Measurements from ENCODE around the gene SYVN1.
"Not testable (repeated sequence)": the region's sequence is repeated elsewhere in the genome, so short reads cannot be mapped to it uniquely, and the experiment has no call there.

The SYVN1 gene

DNA sequence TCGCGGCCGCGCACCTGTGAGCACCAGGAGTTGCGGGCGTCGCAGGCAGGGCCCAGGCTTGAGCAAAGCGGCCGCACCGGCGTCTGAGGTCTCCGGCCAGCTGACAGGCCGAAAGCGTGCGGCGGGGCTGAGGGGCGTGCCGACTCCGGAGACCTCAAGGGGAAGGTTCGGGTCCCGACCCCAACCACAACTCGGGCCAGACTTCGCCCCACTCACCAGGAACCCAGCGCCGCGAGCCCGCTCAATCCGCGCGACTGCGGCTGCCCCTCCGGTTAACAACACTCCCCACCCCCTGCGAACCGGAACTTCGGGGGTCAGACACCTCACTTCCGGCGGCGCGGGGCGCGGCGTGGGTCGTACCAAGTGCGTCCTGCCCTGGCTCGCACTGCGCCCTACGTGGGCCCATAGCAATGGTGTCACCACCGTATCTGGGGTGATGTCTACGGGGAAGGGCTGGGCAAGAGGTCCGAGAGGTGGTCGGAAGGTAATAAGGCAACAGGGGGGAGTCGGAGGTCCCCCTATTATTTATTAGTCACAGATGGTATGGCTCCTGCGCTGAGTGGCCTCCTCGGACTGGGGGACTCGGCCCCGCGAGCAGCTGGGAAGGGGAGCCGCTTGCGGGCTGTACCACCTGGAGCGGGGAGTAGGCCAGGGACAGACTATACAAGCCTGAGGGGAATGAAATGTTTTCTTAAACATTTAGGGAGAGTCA, at the start of gene SYVN1:
Gene SYVN1, minus strand, starts transcription at position 280 of the 712 bp plus-strand sequence. CDS start 918 bp downstream, outside the sequence.
- peak; percentile 81 for DNase-seq

DNA sequence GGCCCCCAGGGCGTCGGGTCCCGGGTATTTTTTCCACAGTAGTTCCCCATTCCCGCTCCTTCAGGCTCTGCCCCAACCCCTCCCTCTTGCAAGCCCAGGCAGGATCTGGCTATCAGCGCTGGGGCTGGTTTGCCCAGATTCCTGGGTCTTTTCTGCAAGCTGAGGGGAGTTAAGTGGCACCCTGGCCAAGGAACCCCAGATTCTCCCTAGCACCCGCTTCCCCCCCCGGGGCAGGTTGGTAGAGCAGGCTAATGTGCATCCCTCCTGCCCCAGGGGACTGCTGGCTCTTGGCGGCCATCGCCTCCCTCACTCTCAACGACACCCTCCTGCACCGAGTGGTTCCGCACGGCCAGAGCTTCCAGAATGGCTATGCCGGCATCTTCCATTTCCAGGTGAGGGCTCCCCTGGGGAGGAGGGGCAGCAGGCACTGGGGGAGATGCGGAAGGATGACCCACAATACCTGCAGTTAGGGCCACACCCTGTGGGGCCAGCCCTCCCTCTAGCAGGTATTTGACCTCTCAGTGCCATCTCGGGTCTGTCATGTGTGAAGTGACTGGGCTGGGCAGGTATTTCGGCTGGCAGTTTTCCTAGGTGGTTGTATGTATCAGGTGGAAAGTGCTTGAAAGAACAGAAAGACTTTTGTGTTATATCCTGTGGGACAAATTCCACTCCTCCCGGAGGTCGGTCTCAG, 49.0 kb upstream of the SYVN1 start:
- DNase-seq = no peak

DNA sequence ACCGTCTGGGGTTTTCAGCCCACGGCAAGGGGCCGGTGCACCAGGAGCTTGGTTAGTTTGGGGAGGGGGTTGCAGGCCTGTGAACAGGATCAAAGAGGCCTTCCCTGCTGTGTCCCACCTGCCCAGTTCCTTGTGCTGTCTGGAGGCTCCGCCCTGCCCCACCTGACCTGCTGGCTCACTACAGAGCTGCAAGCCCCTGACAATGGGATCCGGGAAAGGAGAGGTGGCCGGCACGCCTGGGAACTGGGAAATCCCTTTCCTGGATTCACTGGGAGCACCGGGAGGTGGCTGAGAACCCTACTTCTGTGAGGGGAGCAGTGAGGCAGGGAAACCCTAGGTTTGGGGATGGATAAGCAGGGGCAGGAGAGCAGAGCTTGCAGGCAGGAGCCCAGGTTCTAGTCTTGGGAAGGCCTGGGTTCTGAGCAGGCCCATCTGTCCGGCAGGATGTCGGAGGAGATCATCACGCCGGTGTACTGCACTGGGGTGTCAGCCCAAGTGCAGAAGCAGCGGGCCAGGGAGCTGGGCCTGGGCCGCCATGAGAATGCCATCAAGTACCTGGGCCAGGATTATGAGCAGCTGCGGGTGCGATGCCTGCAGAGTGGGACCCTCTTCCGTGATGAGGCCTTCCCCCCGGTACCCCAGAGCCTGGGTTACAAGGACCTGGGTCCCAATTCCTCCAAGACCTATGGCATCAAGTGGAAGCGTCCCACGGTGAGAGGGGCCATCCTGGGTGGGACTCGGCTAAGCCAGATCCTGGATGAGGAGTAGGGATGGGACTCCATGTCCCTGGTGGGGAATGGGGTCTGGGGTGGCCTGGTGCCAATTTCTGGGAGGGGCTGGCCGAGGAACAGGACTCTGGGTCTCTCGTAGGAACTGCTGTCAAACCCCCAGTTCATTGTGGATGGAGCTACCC, 48.2 kb upstream of the SYVN1 start:
- DNase-seq = no peak

DNA sequence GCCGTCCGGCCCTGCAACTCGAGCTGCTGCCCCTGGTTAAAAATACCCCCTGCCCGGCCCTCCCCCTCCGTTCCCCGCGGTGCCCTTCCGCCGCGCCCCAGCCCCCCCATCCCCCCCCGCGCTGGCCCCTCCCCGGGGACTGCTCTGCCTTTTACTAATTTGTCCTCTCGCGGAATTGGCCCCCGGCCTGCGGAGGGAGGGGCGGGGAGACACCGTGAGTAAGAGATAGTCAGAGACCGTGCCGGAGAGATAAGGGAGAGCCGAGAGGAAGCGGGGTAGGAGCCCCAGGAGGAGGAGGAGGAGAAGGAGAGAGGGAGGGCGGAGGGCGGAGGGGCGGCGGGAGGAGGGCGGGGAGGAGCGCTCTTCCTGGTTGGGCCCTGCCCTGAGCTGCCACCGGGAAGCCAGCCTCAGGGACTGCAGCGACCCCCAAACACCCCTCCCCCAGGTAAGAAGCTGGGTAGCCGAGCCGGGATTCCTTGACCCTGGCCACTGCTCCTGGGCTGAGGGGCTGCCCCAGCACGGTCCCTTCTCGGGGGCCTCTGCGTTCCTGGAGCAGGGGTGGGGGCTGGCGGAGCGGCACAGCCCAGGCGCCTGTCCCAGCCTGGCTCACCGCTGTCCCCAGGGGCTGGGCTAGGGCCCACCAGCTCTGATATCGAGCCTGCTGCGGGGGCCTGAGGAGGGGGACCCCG, 47.4 kb upstream of the SYVN1 start, which contains the start of gene CAPN1:
Gene CAPN1, plus strand, starts transcription at position 360 of the 689 bp plus-strand sequence. CDS start 774 bp downstream, outside the sequence.
- no peak for DNase-seq

DNA sequence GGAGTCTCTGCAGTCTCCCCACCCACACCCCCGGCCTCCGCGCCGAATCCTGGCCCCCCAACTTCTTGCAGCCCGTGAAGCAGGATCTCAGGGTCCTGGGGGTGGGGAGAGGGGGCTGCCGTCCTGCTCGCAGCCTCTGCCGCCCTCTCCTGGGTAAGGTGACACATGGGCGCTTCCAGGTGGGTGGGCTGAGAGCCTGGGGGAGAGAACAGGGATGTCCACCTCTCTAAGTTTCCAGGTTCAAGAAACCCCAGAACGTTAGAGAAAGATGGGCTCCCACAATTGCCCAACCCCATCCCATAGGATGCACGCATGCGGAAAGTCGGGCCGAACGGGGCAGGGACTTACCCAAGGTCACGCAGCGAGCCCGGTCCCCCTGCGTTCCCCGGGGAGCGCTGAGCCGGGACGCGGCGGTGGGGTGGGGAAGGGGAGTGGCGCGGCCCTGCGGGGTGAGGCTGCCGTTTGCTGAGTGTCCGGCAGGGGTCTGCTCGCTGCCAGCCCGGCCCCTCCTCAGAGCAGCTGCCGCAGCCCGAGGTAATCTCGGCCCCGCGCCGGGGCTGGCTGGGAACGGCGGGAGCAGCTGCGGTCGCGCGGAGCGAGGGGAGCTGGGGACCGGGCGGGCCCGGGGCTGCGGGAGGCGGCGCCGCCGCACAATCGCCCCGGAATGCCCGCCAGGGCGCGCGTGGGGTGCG, 46.7 kb upstream of the SYVN1 start:
- peak; percentile 10 for DNase-seq

DNA sequence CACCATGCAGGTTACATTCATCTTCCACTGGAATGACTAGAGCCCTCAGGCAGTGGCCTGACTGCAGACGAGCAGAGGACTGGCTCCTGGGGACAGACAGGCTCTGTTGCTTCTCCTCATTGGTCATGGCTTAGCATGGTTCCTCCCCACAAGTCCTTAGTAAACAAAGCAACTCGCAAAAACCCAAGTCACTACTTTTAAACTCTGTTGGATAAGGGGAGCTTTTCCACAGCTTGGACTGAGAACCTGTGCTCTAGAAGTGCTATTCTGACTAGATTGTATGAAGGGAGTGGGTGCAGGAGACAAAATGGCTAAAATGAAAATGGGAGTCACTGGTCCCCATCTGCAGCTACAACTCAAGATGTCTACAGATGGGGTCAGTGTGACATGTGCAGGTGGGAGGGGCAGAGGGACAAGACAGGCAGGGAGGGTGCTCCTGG, 40.3 kb upstream of the SYVN1 start:
- not testable (repeated sequence) for DNase-seq

DNA sequence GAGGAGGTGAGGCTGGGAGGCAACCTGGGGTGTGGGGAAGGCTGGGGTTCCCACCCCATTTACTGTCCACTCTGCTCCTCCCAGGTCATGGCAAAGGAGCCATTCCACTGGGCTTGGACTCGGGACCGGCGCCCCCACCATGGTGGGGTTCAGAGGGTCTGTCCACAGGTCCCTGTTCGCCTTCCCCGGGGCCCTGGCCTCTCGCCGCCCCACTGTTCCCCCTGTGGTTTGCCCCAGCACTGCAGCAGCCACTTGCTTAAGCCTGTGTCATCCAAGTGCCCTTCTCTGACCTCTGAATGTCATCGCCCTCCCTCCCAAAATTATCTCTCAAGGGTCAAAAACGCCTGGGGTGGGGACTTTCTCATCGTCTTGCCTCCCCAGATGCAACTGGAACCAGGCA, 38.3 kb upstream of the SYVN1 start:
- DNase-seq = no peak

DNA sequence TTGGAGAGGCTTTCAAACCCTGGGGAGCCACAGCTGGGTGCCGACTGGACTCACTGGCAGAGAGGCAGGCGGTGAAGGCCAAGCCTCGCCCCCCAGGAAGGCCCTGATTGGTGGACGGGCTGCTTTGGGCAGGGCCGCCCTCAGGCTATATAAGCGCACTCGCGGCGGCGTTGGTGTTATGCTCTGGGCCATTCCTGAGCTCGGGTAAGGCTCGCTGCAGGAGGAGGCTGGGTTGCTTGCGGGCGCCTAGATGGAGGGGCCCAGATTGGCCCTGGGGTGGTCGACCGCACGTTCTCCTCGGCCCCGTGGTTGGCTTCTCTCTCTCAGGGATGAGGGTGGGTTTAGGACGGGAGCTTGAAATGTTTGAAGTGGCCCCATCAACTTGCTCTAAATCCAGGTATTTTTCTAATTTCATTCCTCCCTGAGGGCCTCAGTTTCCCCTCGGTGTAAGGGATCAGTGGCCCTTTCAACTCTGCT, 35.8 kb upstream of the SYVN1 start, which contains the start of gene SPDYC:
Gene SPDYC, plus strand, starts transcription at position 176 of the 477 bp plus-strand sequence. CDS start 1,125 bp downstream, outside the sequence.
- no peak for DNase-seq

DNA sequence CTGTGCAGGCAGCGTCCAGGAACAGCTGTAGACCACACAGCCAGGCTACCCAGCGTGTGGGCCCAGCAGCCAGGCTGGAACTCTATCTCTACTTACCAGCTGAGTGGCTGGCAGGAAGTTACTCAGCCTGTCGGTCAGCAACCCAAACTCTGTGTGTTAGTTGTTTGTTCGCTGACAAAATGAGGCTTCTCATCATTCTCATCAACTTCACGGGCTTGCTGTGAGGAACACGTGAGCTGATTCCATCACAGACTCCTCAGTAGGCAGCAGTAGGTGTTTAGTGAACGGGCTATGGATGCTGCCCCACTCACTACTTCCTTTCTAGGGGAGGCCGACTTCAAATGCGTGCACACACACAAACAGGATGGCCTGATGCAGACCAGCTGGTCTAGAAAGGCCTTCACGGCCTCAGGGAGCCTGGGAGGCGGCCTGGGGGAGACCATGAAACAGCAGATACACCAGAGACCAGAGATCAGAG, 34.9 kb upstream of the SYVN1 start:
- no peak for DNase-seq

DNA sequence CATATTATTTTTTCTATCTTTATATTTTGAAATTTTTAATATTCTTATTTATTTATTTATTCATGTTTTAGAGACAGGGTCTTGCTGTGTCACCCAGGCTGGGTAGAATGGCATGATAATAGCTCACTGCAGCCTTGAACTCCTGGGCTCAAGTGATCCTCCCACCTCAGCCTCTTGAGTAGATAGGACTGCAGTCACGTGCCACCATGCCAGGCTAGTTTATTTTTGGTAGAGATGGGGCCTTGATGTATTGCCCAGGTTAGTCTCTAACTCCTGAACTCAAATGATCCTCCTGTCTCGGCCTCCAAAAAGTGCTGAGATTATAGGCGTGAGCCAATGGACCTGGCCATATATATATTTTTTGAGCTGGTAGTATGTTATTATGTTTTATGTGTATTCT, 33.3 kb upstream of the SYVN1 start:
- DNase-seq = no peak

DNA sequence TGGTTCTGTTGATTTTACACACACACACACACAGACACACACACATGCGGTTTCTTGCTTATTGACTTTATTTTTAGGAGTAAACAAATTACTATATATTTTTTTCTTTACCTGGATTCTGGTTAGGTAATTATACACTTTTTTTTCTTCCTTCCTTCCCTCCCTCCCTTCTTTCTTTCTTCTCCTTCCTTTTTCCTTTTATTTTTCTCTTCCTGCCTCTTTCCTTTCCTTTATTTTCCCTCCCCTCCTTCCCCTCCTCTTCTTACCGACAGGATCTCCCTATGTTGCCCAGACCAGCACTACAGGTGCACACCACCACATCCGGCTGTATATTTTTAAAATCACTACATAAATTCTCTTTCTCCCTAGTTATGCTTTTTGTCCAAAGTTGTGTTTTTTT, 32.6 kb upstream of the SYVN1 start:
- DNase-seq = no peak

DNA sequence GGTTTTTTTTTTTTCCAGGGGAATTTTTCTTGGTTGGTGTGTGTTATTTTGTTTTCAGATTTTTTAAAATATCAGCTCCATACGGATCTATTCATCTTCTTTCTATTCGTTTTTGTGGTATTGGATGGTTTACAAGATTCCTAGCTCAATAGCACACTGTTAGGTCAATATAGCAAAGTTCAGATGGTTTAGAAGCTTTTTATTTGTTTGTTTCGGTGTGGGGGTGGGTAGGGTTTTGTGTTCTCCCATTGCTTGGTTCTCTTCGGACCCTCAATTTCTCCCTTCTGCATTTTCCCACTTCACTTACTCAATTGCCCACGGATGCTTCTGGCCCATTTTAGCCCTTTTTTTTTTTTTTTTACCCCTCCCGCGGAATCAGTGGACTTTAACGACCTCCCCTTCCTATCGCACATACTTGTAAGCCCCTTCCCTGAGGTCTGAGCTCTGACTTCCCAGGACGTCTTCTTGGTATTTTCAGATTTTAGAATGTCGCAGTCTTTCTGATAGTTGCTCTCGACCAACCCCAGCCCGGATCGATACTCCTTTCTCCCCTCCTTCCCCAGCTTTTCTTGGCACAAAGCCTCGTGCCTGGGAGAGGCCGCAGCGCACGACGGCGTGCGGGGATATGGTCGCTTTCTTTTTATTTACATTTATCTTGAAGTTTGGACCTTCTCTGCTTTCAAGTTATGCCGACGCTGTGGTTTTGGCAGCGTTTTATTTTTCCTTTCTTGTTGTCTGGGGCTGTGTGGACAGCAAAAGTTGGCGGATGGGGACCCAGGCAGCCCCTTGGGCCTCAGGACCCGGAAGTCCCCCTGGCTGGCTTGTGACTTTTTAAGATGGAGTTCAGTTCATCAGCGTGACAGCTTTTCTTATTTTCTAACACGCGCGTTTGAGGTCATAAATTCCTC, 31.3 kb upstream of the SYVN1 start:
- no peak for DNase-seq

DNA sequence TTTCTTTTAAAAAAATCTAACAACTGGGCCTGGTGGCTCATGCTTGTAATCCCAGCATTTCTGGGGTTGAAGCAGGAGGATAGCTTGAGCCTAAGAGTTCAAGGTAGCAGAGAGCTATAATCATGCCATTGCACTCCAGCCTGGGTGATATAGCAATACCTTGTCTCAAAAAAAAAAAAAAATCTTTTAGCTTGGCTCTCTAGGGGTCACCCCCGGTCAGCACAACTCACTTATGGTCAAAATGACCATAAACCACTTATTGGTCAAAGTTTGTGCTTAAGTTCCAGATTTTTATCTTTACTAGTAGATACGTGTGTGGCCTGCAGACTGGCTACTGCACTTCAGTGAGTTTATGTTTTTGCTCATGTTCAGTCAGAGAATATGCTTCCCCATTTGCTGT, 29.4 kb upstream of the SYVN1 start:
- no peak for DNase-seq

DNA sequence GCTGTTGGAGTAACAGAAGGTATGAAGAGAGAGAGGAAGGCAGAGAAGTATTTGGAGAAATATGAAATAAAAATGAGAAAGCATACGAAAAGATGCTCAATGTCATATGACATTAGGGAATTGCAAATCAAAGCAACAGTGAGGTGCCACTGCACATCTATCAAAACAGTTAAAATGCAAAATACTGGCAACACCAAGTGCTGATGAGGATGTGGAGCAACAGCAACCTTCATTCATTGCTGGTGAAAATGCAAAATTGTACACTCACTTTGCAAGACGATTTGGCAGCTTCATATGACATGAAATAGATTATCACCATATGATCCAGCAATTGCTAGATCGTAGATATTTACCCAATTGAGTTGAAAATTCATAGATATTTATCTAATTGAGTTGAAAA, 26.3 kb upstream of the SYVN1 start:
- DNase-seq = no peak

DNA sequence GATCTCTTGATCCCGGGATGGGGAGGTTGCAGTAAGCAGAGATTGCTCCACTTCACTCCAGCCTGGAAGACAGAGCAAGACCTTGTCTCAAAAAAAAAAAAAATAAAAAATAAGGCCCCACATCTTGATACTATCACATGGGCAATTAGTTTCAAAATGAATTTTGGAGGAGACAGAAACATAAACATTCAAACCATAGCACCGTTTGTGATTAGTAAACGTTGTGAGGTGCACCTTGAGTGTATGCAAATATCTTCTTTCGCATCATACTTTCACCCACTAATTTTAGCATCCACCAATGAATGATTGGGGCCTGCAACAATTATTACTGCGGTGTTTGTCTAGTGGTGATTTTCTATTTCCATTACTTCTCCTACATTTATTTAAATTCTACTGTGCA, 24.7 kb upstream of the SYVN1 start:
- DNase-seq = no peak

DNA sequence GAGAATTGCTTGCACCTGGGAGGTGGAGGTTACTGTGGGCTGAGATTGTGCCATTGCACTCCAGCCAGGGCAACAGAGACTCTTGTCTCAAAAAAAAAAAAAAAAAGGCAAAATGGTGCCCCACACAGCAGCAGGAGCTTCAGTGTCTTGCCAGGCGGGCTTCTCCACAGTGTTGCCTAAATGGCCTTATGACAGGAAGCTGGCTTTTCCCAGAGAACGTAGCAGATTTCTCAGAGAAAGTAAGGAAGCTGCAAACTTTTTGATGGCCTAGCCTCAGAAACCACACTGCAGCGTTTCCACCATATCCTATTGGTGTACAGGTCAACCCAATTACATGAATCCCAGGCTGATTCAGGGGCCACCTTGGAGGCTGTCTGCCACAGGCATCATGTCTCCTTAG, 23.0 kb upstream of the SYVN1 start:
- no peak for DNase-seq

DNA sequence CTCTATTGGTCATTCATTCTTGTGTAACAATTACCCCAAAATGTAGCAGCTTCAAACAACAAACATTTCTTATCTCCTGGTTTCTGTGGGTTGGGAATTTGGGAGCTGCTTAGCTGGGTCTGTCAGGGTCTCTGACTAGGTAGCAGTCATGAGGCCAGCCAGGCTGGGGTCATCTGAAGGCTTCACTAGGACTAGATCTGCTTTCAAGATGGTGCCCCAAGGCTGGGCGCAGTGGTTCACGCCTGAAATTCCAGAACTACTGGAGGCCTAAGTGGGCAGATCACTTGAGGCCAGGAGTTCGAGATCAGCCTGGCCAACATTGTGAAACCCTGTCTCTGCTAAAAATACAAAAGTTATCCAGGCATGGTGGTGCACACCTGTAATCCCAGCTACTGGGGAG, 22.6 kb upstream of the SYVN1 start:
- DNase-seq = no peak

DNA sequence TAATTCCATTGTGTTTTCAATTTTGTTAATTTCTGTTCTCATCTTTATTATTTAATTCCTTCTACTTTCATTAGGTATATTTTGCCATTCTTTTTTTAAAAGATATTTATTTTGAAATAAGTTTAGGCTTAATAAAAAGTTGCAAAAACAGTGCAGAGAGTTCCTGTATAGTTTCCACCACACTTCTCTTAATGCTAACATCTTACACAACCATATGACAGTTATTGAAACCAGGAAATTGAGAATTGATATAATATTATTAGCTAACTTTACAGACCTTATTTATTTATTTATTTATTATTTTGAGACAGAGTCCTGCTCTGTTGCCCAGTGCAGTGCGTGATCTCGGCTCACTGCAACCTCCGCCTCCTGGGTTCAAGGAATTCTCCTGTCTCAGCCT, 21.9 kb upstream of the SYVN1 start:
- no peak for DNase-seq

DNA sequence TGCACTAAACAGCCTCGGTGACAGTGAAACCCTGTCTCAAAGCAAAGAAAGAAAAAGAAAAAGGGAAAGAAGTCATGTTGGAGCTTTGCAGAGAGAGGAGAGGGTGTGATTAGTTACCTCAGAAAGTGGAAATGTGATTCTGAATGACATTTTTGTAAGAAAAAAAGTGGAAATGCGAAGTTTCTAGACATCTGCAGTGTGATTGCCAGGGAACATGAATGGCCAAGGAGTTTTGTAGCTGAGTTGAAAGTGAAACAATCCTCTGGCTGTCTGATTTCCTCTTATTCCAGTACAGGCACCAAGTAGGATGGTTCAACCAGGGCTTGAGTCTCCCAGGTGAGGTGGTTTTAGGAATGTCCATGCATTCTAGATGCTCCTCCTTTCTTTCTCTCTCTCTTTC, 17.8 kb upstream of the SYVN1 start:
- DNase-seq = no peak

DNA sequence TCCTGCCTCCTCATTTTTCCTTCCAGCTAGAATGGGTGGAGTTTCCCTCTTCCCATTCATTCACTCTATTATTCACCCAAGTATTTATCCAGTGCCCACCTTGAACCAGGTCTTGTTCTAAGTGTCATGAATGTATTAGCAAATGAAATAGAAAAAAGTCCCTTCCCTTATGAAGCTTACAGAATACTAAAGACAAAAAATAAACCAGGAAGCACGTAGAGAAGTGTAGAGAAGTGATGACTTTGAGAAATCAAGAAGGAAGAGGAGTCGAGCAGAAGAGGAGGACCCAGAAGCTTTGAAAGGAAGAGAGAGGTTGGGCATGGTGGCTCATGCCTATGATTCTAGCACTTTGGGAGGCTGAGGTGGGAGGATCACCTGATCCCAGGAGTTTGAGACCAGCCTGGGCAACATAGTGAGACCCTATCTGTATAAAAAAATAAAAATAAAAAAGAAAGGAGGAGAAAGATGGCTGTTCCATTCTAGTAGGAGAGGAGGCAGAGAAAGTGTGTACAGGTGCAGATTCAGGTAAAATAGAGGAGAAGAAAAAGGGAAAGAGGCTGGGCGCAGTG, 17.1 kb upstream of the SYVN1 start:
- DNase-seq = no peak
